B cell (primary cell): ENCODE data around the gene RBM33. TPM values are rescaled to one million over a fixed set of nuclear protein-coding genes. Genes with fewer than 3 reads are reported as not detected.

Source experiments
- ATAC-seq: fragments of 200-7000 bp; cut with Tn5 transposase; one replicate; pipeline ENCODE4 v1.10.0; 2021; ENCODE audit warnings: low read depth, mild to moderate bottlenecking, moderate number of reproducible peaks, moderate library complexity
- CTCF ChIA-PET: fragments of 350-600 bp; sonication (Branson Sonifier 250); formaldehyde crosslinking; loops from one replicate; lab custom pipeline; 2021; ENCODE audit warnings: antibody characterized with exemption, inconsistent platforms; lab: Charles Lee
- POLR2A ChIA-PET: fragments of 350-600 bp; sonication (Branson Sonifier 250); formaldehyde crosslinking; loops from one replicate; lab custom pipeline; 2021; ENCODE audit warnings: antibody characterized with exemption; lab: Charles Lee
- DNase-seq: peaks from one replicate; pipeline ENCODE4 v3.0.0; 2013
- H2AFZ ChIP-seq: 2 replicates; pipeline ENCODE4 v1.6.1; 2012; ENCODE audit warnings: mild to moderate bottlenecking, low read depth, low read length; ENCODE audit not compliant: insufficient read depth, poor library complexity, severe bottlenecking
- H3K27ac ChIP-seq, 2 donors: 1 replicate in 1 of 2; 2 replicates in 1 of 2; pipeline ENCODE4 v1.5.1; 2012 to 2013; ENCODE audit warnings: low read length in 2 of 2, mild to moderate bottlenecking in 2 of 2, moderate library complexity in 1 of 2
- H3K27me3 ChIP-seq, 4 experiments: fragments of 200-600 bp in 1 of 4; sonication (generic) in 1 of 4; replicated peaks in 1 of 4; 1 replicate in 2 of 4; 2 replicates in 2 of 4; pipeline versions ENCODE4 v1.6.1 to v1.7.0; 2013 to 2016; ENCODE audit warnings: low read length in 3 of 4, mild to moderate bottlenecking in 2 of 4, mixed read lengths in 1 of 4, moderate library complexity in 1 of 4; ENCODE audit not compliant: insufficient read depth in 4 of 4, control insufficient read depth in 3 of 4; ENCODE audit errors: control extremely low read depth in 1 of 4
- H3K36me3 ChIP-seq, 2 experiments: replicated peaks in 1 of 2; 1 replicate in 1 of 2; 2 replicates in 1 of 2; pipeline versions ENCODE4 v1.6.1 to v1.7.1; 2013; ENCODE audit warnings: low read length in 1 of 2; ENCODE audit not compliant: insufficient read depth in 2 of 2, control insufficient read depth in 1 of 2; ENCODE audit errors: control extremely low read depth in 1 of 2, extremely low read depth in 1 of 2
- H3K4me1 ChIP-seq, 2 donors: fragments of 200-600 bp in 1 of 2; sonication (generic) in 1 of 2; 1 replicate in 1 of 2; 2 replicates in 1 of 2; pipeline versions ENCODE4 v1.5.1 to v1.6.1; 2013 to 2017; ENCODE audit warnings: low read length in 2 of 2; ENCODE audit not compliant: control insufficient read depth in 2 of 2, insufficient read depth in 2 of 2
- H3K4me2 ChIP-seq: replicated peaks from 2 replicates; pipeline ENCODE3; 2012; ENCODE audit warnings: mild to moderate bottlenecking, low read depth, low read length; ENCODE audit not compliant: poor library complexity, severe bottlenecking
- H3K4me3 ChIP-seq, 5 experiments: fragments of 200-600 bp in 1 of 5; sonication (generic) in 1 of 5; 1 replicate in 3 of 5; 2 replicates in 2 of 5; pipeline versions ENCODE4 v1.5.1 to v1.7.0; 2011 to 2016; ENCODE audit warnings: low read length in 4 of 5, mild to moderate bottlenecking in 4 of 5, low read depth in 2 of 5, control low read depth in 1 of 5, moderate library complexity in 1 of 5; ENCODE audit not compliant: insufficient read depth in 1 of 5; ENCODE audit errors: control extremely low read depth in 1 of 5, extremely low read depth in 1 of 5
- H3K79me2 ChIP-seq: fragments of 200-600 bp; sonication (generic); one replicate; pipeline ENCODE4 v1.6.0; 2016; ENCODE audit warnings: low read length; ENCODE audit not compliant: control insufficient read depth, insufficient read depth
- H3K9ac ChIP-seq: fragments of 200-600 bp; sonication (generic); 2 replicates; pipeline ENCODE4 v1.6.1; 2017; ENCODE audit warnings: mild to moderate bottlenecking, low read length, moderate library complexity
- H3K9me3 ChIP-seq, 3 donors: one replicate each; pipeline versions ENCODE4 v1.6.1 to v1.7.1; 2013; ENCODE audit warnings: low read length in 2 of 3; ENCODE audit not compliant: control insufficient read depth in 2 of 3, insufficient read depth in 1 of 3; ENCODE audit errors: control extremely low read depth in 1 of 3
- H4K20me1 ChIP-seq: 2 replicates; pipeline ENCODE4 v1.6.0; 2012; ENCODE audit warnings: mild to moderate bottlenecking, low read length; ENCODE audit not compliant: insufficient read depth, control insufficient read depth, poor library complexity, severe bottlenecking
- H3K27ac Mint-ChIP-seq: one replicate; pipeline ENCODE4 v1.8.0; 2021; ENCODE audit warnings: mixed read lengths
- H3K27me3 Mint-ChIP-seq: one replicate; pipeline ENCODE4 v1.8.0; 2021; ENCODE audit warnings: mixed read lengths
- H3K4me1 Mint-ChIP-seq: one replicate; pipeline ENCODE4 v1.8.0; 2021; ENCODE audit warnings: mixed read lengths
- H3K4me3 Mint-ChIP-seq: one replicate; pipeline ENCODE4 v1.8.0; 2021; ENCODE audit warnings: mixed read lengths
- H3K9me3 Mint-ChIP-seq: one replicate; pipeline ENCODE4 v1.8.0; 2022; ENCODE audit warnings: mixed read lengths; ENCODE audit not compliant: insufficient read depth
- CTCF ChIP-seq: fragments of 200-600 bp; IDR thresholded peaks from one replicate; pipeline ENCODE4 v1.8.0; 2022; ENCODE audit warnings: antibody characterized with exemption, mild to moderate bottlenecking
- EZH2 ChIP-seq: IDR thresholded peaks from 2 replicates; pipeline ENCODE4 v1.6.1; 2012; ENCODE audit warnings: borderline replicate concordance, low read depth, mild to moderate bottlenecking, moderate library complexity, low read length; ENCODE audit not compliant: insufficient read depth, poor library complexity, severe bottlenecking
- WGBS: methylation state at CpG from one replicate; pipeline ENCODE4 v1.1.5; 2013; ENCODE audit warnings: missing lambda C conversion rate; ENCODE audit not compliant: insufficient coverage; 5-methylcytosine and 5-hydroxymethylcytosine counted together
- intact Hi-C: fragments of 100-400 bp; cut with micrococcal nuclease; formaldehyde crosslinking; loops from one replicate; pipeline ENCODE4 v1.10.0; 2022
- polyA plus RNA-seq: library from polyadenylated mRNA; depleted of rRNA; stranded (reverse); fragments of >200 nt; gene quantifications from 2 replicates; pipeline ENCODE4 v1.2.3, GENCODE V29; 2012
- total RNA-seq, 2 donors: library from RNA; stranded (reverse); fragments of 120-200 nt in 1 of 2; gene quantifications; 1 replicate in 1 of 2; 2 replicates in 1 of 2; pipeline versions ENCODE4 v1.2.3 to v1.2.4, GENCODE V29; 2013 to 2022

Gene RBM33
- total and polyA plus RNA-seq, 2 donors (not counting 1 experiment from before 2014, with no cell fraction given), result 33.5 to 189 TPM

DNA sequence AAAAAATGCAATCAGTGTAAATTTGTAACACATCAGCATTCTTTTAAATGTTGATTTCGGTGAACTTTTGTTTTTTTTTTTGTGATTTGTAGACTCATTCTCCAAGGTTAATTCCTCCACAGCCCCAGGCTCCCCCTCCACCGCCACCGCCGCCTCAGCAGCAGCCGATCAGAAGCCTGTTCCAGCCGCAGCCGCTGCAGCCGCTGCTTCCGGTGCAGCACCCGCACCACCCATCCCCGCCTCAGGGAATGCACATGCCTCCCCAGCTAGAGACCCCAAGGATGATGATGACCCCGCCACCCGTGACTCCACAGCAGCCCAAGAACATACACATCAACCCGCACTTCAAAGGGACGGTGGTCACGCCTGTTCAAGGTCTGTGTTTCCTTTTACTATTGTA lies 66.6 kb downstream of the RBM33 start:
- Histone ChIP-seq H3K9me3 (no peaks in the 10 kb centered on the region), H3K79me2 (peaks cover 88% of the 10 kb centered on the region), H3K4me2 (no peak overlapping the region), H3K4me3 (no peak overlapping the region), H4K20me1 (peaks cover 32% of the 10 kb centered on the region), H3K27me3 (no peaks in the 10 kb centered on the region), H3K36me3 (peaks cover 0 to 71% of the 10 kb centered on the region in 2 experiments), H3K27ac (peak overlapping the region in 1 of 2 donors; percentile 64), H3K9ac (no peak overlapping the region), H3K4me1 (peaks cover 9 to 19% of the 10 kb centered on the region in 2 donors), H2AFZ (no peak overlapping the region)
- ChIA-PET POLR2A (no interaction called here), CTCF (interaction anchor here (1.2 to 2.1 kb wide), 3 partner anchors 12 to 112 kb away, joined by 3 to 6 read pairs (median 6); no protein-coding TSS in a partner anchor)
- ATAC-seq (no peak), DNase-seq (no peak)
- WGBS, result no CpG with 5 or more reads among the region's 16 CpGs
- intact Hi-C loops, result no loop called here
- H3K4me3 Mint-ChIP-seq, result no peak overlapping the region
- H3K27me3 Mint-ChIP-seq, result no peaks in the 10 kb centered on the region
- TF ChIP-seq EZH2 (no peak), CTCF (no peak)
- peaks cover 34% of the 10 kb centered on the region for H3K4me1 Mint-ChIP-seq
- H3K27ac Mint-ChIP-seq, result no peak overlapping the region
- no peaks in the 10 kb centered on the region for H3K9me3 Mint-ChIP-seq

- H3K4me3 Mint-ChIP-seq, result no peak overlapping the region
- DNase-seq (no peak), ATAC-seq (peak; percentile 33)
- H3K79me2 ChIP-seq, result peaks cover 89% of the 10 kb centered on the region
- H3K9ac ChIP-seq, result no peak overlapping the region
- no peak overlapping the region for H2AFZ ChIP-seq
- H3K36me3 ChIP-seq, result peaks cover 3 to 61% of the 10 kb centered on the region in 2 experiments
- H4K20me1 ChIP-seq, result peaks cover 29% of the 10 kb centered on the region
- intact Hi-C loops, result no loop called here
- WGBS, result 67% methylated on average over 10 of the region's 10 CpGs
- CTCF ChIA-PET, result interaction anchor here (0.8 kb wide), 1 partner anchor 54 kb away, joined by 3 read pairs; no protein-coding TSS in a partner anchor
- peak overlapping the region in 1 of 2 donors; percentile 23 for H3K27ac ChIP-seq
- no peaks in the 10 kb centered on the region for H3K9me3 ChIP-seq
- H3K4me3 ChIP-seq, result no peak overlapping the region
- peak overlapping the region; percentile 38 for H3K27ac Mint-ChIP-seq
- H3K4me2 ChIP-seq, result no peak overlapping the region
- TF ChIP-seq CTCF, result no peak
- no peak for TF ChIP-seq EZH2
- peaks cover 9 to 19% of the 10 kb centered on the region in 2 donors for H3K4me1 ChIP-seq
- H3K27me3 ChIP-seq, result no peaks in the 10 kb centered on the region
- POLR2A ChIA-PET, result no interaction called here
- no peaks in the 10 kb centered on the region for H3K9me3 Mint-ChIP-seq
- no peaks in the 10 kb centered on the region for H3K27me3 Mint-ChIP-seq
- peaks cover 36% of the 10 kb centered on the region for H3K4me1 Mint-ChIP-seq
Observed at GRCh38 chr7:155713384-155713783, 68.9 kb downstream of the RBM33 start.
